ENCODE results near the gene SNAPC5.
"Not testable (repeated sequence)": the region's sequence is repeated elsewhere in the genome, so short reads cannot be mapped to it uniquely, and the experiment has no call there.

Gene SNAPC5, protein sequence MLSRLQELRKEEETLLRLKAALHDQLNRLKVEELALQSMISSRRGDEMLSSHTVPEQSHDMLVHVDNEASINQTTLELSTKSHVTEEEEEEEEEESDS

DNA sequence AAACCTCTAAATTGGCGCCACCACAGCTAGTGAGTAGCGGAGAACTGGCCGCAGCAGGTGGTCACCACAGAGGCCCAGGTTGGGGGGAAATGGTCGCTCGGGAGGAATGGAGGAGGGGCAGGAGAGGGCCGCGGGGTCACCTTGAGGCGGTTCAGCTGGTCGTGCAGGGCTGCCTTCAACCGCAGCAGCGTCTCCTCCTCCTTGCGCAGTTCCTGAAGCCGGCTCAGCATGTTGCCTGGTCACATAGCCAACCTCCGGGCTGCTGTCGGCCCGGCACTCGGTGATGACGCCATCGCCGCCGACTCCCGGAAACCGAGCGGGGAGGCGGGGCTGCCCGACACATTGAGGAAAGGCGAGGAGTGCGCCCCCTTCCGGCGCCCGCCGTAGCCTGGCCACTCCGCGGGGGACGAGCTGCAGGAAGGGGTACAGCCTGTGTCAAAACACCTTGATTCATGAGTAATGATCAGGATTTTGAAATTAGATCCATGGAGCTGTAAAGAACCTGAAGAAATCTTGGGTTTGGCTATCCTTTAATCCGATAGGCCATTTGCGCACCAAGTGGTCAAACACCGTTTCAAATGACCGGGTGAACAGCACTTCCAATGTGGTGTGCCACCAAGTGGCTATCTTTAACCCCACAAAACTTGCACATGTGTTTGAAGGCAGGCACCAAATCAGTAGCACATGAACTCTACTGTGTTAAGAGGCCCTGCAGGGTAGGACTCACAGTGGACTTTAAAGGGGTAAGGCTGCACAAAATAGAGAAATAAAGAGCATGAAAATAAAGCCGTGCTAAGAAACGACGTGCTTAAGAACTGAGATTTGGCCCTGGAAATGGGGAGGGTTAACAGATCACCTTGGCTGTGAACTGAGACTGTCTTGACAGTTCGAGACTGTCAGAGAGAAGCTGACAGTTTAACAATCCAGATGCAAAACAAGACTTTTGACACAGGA lies at the start of gene SNAPC5:
TSS of gene SNAPC5 (minus strand) at position 261 of the 954 bp plus-strand sequence. CDS start at position 230, 31 bp downstream.
- peak; percentile 98 for DNase-seq

DNA sequence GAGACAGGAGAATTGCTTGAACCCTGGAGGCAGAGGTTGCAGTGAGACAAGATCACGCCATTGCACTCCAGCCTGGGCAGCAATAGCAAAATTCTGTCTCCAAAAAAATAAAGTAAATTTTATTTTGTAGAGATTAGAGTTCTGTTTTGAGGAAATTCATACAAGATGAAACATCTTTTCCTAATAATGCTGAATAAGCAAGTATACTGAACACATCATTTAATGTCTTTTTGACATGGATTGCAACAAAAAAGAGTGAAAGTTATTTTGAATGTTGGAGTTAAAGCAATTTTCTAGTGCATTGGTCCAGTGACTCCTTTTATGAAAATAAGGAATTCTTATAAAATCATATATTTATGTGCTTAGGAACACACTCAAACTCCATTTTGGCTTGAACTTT lies 47.7 kb upstream of the SNAPC5 start:
- no peak for DNase-seq

DNA sequence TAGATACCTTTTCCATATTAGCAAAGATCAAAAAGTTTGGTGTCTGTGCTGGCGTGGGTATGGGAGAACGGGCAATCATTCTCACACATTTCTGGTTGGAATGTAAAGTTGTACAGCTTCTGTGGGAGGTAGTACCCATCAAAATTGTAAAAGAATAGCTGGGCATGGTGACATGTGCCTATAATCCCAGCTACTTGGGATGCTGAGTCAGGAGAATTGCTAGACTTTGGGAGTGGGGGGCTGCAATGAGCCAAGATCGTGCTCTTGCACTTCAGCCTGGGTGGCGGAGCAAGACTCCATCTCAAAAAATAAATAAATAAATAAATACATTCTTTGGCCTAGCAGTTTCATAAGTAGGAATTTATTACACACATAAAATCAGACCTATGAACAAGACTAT lies 45.3 kb upstream of the SNAPC5 start:
- DNase-seq = no peak

DNA sequence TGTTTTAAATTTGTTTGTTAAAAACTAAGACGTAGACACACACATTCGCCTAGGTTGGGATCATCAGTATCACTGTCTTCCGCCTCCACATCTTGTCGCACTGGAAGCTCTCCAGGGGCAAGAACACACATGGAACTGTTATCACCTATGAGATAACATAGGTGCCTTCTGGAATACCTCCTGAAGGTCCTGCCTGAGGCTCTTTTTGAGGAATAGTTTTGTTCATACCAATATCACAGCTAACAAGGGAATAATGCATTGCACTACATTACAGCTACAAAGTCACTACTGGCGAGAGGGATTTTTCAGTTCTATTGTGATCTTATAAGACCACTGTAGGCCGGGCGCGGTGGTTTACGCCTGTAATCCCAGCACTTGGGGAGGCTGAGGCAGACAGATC lies 37.5 kb upstream of the SNAPC5 start:
- DNase-seq = no peak

DNA sequence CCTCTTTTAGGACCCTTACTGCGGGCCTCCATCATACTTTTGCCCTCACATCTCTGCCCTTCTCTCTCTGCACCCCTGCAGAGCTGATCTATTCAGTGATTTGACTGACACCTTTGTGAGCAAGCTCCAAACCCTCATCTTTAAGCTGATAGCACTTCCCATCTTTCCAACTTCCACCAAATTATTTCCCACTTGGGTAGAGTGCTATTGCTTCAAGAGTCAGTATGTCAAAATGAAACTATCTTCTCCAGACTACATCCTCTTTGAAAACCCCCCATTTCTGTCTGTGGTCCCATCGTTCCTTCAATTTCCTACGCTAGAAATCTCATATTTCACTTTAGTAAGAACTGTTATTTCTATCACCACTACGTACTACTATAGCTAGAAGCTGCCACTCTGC lies 27.3 kb upstream of the SNAPC5 start:
- no peak for DNase-seq

DNA sequence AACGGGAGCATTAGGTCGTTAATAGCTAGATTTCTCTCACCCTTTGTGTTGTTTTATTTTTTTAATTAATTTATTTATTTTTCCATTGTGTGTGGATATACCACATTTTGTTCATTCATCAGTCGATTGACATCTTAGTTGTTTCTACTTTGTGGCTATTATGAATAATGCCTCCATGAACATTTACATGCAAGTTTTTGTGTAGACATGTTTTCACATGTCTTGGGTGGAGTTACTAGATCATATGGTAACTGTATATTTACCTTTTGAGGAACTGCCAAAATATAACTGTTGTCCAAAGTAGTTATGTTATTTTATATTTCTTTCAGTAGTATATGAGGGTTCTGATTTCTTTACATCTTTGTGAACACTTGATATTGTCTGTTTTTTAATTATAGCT lies 26.4 kb upstream of the SNAPC5 start:
- DNase-seq = no peak

DNA sequence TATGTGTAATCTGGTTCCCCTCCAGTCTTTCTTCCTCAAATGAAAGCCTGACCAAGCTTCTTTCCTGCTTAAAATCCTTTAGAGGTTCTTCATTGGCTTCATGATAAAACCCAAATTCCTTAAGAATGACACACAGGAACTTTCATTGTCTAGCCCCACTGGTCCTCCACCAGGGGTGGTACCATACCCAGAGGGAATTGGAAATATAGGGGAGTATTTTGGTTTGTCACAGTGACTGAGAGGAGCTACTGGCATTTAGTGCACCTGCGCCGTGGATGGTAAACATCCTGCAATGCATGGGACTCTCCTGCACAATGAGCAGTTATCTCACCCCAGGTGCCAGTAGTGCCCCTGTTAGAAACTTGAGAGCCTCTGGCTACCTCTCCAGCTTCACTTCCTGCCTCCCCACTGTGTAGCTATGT lies 18.4 kb upstream of the SNAPC5 start:
- no peak for DNase-seq

DNA sequence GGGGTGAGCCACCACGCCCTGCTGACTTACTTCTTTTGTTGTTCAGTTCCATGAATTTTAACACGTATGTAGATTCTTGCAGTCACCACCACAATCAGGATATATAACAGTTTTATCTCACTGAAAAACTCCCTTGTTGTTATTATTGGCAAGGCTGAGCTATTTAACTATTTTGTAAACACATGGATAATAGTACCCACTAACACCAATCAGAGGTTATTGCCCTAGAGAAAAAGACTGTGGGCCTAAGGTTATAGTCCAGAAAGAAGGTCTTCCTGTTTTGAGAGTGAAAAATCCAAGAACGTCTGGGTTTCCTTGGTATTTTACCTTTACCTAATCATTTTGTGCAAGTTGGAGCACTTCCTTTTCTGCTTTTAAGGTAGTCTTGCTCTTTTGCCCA lies 17.0 kb upstream of the SNAPC5 start:
- DNase-seq = no peak

DNA sequence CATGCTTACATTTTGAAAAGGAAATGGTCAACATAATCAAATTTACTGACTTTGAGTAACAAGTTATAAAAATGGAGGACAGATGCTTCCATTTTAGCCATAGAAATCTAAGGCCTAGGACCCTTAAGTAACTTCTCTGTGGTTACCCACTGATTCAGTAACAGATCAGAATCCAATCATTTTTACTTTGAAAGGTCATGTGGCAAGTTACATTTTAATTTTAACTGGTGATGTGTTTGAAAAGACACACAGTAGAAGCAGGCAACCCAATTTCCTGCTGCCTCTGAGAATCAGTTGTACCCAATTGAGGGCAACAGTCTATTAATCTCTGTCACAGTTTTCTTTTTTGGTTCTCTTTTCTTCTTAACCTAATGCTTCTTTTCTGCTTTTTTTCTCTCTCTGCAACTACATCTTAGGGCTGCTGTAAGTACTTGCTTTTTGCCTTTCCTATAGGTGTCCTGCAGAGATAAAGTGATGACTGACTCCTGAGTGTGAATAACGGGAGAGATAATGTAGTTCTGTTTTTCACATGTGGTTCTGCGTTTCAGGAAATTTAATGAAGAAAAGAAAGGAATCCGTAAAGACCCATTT lies 10.8 kb upstream of the SNAPC5 start:
- no peak for DNase-seq

DNA sequence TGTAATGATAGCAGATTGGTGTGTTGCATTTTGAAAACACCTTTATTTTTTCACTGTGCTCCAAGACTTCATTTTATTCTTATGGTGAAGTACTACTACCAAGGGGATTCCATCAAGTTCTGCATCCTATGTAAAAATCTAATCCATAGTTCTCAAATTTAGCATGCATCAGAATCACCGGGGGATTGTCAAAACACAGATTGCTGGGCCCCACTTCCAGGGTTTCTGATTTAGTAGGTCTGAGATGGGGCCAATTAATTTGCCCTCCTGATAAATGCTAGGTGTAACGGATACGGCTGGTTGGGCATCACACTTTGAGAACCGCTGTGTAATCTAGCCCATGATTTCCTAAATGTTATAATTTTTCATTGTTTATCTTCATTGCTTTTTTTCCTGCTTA lies 8.3 kb upstream of the SNAPC5 start:
- no peak for DNase-seq

DNA sequence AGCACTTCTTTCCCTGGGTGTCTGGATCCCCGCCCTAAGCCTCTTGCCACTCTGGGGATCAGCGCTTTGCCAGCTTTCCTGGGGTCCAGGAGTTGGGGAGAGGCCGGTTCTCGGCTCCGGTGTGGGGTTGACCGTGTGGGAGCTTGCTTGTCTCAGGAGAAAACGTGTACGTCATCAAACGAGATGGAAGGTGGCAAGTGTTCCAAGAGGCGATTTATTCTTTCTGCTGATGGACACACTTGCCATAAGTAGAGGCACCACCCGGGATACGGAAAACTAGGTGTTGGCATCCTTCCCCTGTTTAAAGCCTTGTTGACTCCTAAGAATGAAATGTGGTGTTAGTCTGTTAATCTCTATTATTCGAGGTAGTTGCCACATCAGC lies 7.9 kb upstream of the SNAPC5 start:
- DNase-seq = no peak

DNA sequence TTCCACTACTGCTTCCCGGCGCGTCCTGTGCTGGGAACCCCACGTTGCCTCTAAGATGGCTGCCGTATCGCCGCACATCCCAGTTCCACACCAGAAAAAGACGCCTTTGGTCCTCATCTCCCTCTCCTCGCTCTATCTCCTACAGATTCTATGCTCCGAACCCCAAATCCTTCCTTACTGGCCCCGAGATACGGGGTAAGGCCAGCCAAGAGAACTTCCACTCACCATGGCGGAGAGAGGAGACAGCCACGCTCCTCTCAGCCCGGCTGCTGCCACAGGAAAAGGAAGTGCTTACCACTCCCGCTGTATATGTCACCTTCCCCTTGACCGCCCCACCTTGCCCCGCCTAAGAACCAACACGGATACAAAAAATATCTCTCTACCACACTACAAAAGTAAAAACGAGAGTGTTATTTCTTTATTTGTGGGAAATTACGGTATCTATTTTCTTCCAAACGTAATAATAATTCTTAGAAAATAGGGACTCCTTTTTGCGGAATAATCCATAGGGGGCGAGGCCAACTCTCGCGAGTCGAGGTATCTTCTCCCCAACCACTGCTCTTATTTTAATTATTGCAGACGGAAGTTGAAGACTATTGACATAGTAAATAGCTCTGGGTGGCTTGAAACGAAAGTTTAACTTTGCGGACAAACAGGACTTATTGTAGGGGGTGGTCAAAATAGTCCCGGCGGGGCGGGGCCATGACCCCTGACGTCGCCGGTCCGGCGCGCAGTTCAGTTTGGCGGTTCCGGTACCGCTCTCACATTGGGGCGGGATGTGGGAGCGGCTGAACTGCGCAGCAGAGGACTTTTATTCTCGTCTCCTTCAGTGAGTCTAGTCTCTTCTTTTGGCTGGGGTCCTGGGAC lies 7.2 kb upstream of the SNAPC5 start, which contains the start of the genes RPL4 and ZWILCH:
TSS of gene RPL4 (minus strand) at position 293 of the 867 bp plus-strand sequence. CDS start at position 228, 65 bp downstream.
TSS of gene ZWILCH (plus strand) at position 764 of the 867 bp plus-strand sequence. CDS start at position 777, 13 bp downstream.
- peak; percentile 77 for DNase-seq

DNA sequence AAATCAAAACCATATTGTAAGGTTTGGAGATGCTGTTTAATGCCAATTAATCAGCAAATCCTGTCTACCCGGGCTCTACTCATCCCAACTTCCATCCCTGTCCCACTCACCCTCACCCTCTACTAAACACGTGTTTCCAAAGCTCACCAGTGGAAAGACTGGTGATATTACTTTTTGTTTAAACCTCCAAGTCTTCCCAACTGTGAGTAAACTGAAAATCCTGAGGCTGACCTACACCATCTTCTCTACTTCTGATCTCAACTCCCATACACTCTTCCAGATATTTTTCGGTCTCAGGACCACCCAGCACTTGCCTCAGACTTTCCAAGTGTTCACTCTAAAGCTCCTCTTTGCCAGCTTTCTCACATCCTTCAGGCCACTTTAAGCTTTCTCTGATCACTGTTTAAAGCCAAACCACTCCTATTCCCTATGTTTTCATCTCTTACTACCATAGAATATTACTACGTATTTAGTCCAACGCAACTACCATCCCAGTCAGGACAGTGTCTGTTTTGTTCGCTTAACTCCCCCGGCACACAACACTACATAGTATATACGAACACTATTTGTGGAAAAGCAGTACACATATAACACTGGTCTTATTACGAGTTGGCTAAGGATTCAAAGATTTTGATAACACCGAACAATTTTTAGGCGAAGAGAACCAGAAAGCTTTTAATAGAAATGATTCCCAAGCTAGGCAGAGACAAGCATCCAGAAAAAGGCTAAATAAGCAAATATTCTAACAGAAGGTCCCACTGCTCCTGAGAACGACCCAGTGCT lies 6.4 kb upstream of the SNAPC5 start:
- no peak for DNase-seq

DNA sequence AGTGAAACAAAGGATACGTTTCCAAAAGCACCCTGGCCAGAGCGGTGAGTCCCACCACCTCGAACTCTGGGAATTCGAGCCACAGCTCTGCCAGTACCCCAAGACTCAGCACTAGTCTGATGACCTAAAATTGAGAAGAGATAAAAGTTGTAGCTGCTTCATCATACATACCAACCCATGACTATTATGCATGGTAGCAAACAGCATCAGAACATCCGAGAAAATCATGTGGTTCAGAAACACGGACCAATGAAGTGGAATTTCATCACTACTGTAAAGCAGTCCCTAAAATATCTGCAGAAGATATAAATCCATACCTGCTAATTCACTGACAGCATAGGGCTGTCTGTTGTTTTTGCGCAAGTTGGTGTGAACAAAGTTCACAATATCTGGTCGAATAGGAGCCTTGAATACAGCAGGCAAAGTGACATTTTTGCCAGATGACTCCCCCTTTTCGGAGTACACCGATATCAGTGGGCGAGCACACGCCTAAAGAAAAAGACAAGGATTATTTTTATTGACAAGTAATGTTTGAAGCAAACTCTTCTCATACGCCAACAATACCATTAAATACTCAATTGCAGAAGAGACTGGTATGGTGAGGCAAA lies 5.6 kb upstream of the SNAPC5 start:
- not testable (repeated sequence) for DNase-seq

DNA sequence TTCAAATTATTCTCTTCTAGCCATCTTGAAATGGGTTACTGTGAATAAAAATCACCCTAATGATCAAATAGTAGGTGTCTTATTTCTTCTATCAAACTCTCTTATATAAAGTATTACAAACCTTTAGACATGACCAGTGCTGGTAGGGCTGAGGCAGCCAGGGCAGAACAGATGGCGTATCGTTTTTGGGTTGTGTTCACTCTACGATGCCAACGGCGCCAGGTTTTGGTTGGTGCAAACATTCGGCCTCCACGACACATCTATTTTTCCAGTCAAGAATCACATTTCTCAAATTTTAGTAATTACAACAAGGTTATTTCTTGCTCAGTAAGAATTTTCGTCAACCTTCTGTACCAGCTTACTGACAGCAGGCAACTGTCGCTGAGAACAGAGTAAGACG lies 4.9 kb upstream of the SNAPC5 start:
- no peak for DNase-seq

DNA sequence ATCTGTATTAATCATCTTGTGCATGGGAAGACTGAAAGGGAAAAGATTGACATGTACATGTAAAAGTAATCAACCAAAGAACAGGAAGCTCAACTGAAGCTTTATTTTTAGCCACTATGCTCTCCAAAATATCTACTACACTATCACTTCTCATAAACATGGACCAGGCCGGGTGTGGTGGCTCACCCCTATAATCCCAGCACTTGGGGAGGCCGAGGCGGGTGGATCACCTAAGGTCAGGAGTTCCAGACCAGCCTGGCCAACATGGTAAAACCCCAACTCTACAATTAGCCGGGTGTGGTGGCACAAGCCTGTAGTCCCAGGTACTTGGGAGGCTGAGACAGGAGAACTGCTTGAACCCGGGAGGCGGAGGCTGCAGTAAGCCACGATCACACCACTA lies 2.8 kb upstream of the SNAPC5 start:
- not testable (repeated sequence) for DNase-seq

DNA sequence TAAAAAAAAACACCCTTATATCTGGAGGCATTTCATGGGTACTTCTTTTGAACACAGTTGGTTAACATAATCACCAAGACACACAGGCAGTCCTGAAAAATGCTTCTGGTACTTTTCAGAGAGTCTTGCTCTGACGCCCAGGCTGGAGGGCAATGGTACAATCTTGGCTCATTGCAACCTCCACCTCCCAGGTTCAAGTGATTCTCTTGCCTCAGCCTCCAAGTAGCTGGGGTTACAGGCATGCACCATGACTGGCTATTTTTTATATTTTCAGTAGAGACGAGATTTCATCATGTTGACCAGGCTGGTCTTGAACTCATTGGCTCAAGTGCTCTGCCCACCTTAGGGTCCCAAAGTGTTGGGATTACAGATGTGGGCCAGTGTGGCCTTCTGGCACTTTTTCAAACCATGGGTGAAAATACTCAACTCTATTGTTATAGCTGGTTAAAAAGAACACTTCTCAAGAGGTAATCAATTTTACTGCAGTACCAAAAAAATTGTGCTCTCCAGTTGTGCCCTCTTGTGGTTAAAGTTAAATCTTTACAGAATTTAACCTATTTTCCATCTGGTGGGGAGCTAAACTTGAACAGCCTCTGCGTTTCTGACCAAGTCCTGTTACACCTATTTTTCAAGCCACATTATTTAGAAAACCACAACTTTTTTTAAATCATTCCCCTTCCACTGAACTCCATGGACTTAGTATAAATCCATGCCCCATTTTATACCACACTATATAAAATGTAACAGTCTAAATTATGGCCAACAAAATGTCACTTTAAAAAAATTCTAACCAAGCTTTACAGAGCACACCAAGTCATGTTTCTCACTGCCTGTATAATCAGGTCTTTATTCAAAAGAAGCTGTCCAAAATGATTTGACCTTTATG lies 1.2 kb upstream of the SNAPC5 start:
- no peak for DNase-seq

DNA sequence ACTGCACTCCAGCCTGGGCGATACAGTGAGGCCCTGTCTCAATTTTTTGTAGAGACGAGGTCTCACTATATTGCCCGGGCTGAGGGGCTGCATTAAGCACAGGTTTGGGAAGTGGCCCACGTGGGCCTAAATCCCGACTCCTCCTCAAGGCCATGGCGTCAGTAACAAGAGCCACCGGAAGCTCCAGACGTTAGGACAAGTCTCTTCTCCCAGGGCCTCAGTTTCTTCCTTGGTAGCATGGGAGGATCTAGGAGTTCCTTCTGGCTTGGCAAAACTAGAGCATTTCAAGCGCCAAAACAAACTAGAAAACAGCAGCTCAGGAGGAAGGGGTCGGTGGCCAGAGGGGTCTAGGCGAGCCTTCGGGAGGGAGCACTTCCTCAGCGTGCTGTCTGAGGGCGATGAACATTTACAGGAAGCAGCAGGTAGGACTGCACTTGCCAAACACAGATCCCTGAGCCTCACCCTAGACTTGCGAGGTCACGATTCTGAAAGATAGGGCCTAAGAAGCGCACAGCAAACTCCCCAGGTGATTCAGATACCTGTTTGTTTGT lies 536 bp downstream of the SNAPC5 start:
- no peak for DNase-seq

DNA sequence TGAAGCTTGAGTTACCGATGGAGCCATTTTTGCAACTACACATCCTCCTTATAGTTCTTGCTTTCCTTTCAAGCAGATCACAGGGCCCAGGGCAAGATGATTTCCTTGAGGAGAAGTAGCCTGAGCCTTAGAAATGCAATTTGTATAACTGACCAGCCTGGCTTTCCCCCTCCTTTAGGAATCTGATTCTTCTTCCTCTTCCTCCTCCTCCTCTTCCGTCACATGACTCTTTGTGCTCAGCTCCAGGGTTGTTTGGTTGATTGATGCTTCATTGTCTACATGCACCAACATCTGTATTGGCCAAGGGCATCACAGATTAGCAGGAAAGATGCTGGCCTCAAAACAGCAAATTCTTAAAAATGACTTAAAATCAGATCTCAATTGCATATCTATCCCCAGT lies 3.3 kb downstream of the SNAPC5 start:
- no peak for DNase-seq

DNA sequence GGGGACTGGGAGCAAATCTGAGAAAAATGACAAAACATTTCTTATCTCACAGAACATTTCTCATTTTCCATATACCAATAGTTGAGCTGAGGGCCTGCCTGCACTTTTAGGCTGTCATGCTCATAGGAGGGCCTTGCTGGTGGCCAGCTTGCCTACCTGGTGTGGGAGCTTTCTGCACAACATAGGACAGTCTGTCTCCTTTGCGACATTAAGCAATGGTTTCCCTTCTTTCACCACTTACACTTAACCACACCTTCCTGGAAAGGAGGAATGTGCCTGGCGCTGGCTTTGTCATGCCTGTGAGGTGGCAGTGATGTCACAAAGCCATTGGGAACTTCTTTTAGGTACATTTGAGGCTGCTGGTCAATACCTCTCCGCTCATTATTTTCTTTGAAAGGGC lies 5.7 kb downstream of the SNAPC5 start:
- DNase-seq = no peak

Data from activated gamma-delta T cell treated with Interleukin-2 at 50 U/mL for 16 hours (primary cell).